Thymus (tissue), 11 donors: ENCODE results near the gene PLEKHA6. TPM values are rescaled to one million over a fixed set of nuclear protein-coding genes. Genes with fewer than 3 reads are reported as not detected.

ENCODE experiments used
- DNase-seq, 9 donors: peaks; one replicate each; pipeline ENCODE4 v3.0.0-alpha.2; 2013; ENCODE audit warnings: low spot score in 9 of 9, low read depth in 6 of 9, missing footprints in 1 of 9
- H3K27ac ChIP-seq, 2 donors: one replicate each; pipeline ENCODE4 v1.5.1; 2013; ENCODE audit warnings: control low read depth in 1 of 2, low read depth in 1 of 2, low read length in 1 of 2, mild to moderate bottlenecking in 1 of 2, moderate library complexity in 1 of 2
- H3K27me3 ChIP-seq, 2 donors: one replicate each; pipeline ENCODE4 v1.5.1; 2013; ENCODE audit warnings: low read length in 1 of 2; ENCODE audit not compliant: control insufficient read depth in 2 of 2, insufficient read depth in 1 of 2
- H3K36me3 ChIP-seq, 2 donors: one replicate each; pipeline ENCODE4 v1.5.1; 2013; ENCODE audit warnings: low read length in 1 of 2, mild to moderate bottlenecking in 1 of 2, moderate library complexity in 1 of 2; ENCODE audit not compliant: control insufficient read depth in 2 of 2, insufficient read depth in 2 of 2
- H3K4me1 ChIP-seq, 2 donors: one replicate each; pipeline ENCODE4 v1.5.1; 2013; ENCODE audit warnings: low read length in 2 of 2; ENCODE audit not compliant: control insufficient read depth in 2 of 2, insufficient read depth in 2 of 2
- H3K4me3 ChIP-seq, 2 donors: one replicate each; pipeline ENCODE4 v1.5.1; 2013; ENCODE audit warnings: low read length in 2 of 2, control low read depth in 1 of 2, mild to moderate bottlenecking in 1 of 2
- H3K9me3 ChIP-seq, 2 donors: one replicate each; pipeline ENCODE4 v1.5.1; 2013; ENCODE audit warnings: low read length in 1 of 2, mild to moderate bottlenecking in 1 of 2; ENCODE audit not compliant: control insufficient read depth in 2 of 2, insufficient read depth in 1 of 2
- WGBS: extraction: QIAGEN DNeasy Blood & Tissue Kit; methylation state at CpG from one replicate; pipeline ENCODE4 v1.1.7; 2013; 5-methylcytosine and 5-hydroxymethylcytosine counted together
- polyA plus RNA-seq: library from polyadenylated mRNA; stranded (reverse); fragments of 200-250 nt; gene quantifications from one replicate; pipeline ENCODE4 v1.2.3, GENCODE V29; 2013
- total RNA-seq: library from RNA; stranded (reverse); fragments of 120-200 nt; gene quantifications from one replicate; pipeline ENCODE4 v1.2.4, GENCODE V29; 2013
- donor health status: healthy.

The PLEKHA6 gene
- total and polyA plus RNA-seq, 2 donors: 0.47 to 1.4 TPM

- no peak for DNase-seq
- Histone ChIP-seq H3K36me3 (no peaks in the 10 kb centered on the region), H3K27ac (no peak overlapping the region), H3K4me1 (peaks cover 10 to 25% of the 10 kb centered on the region in 2 donors), H3K4me3 (no peak overlapping the region), H3K27me3 (peaks cover 0 to 2% of the 10 kb centered on the region in 2 donors), H3K9me3 (no peaks in the 10 kb centered on the region)
- 93% methylated on average over 9 of the region's 9 CpGs for WGBS
Observed at GRCh38 chr1:204283711-204284651, 75.7 kb downstream of the PLEKHA6 start.

GRCh38 chr1:204282761-204283221, 76.9 kb downstream of the PLEKHA6 start:
- Histone ChIP-seq H3K27me3 (no peaks in the 10 kb centered on the region), H3K4me3 (no peak overlapping the region), H3K36me3 (no peaks in the 10 kb centered on the region), H3K27ac (no peak overlapping the region), H3K9me3 (no peaks in the 10 kb centered on the region), H3K4me1 (peaks cover 10 to 21% of the 10 kb centered on the region in 2 donors)
- 93% methylated on average over 11 of the region's 11 CpGs for WGBS
- no peak for DNase-seq

- Histone ChIP-seq H3K9me3 (no peaks in the 10 kb centered on the region), H3K36me3 (no peaks in the 10 kb centered on the region), H3K27ac (no peak overlapping the region), H3K4me1 (no peaks in the 10 kb centered on the region), H3K27me3 (peaks cover 0 to 8% of the 10 kb centered on the region in 2 donors), H3K4me3 (no peak overlapping the region)
- DNase-seq: no peak
- WGBS: 95% methylated on average over 5 of the region's 5 CpGs
Observed at GRCh38 chr1:204280099-204280961, 79.4 kb downstream of the PLEKHA6 start.

- Histone ChIP-seq H3K27ac (no peak overlapping the region), H3K4me1 (no peaks in the 10 kb centered on the region), H3K9me3 (no peaks in the 10 kb centered on the region), H3K4me3 (no peak overlapping the region), H3K36me3 (no peaks in the 10 kb centered on the region), H3K27me3 (peaks cover 0 to 8% of the 10 kb centered on the region in 2 donors)
- 35% methylated on average over 4 of the region's 4 CpGs for WGBS
- no peak for DNase-seq
Observed at GRCh38 chr1:204278958-204279357, 80.8 kb downstream of the PLEKHA6 start.

- Histone ChIP-seq H3K27me3 (peaks cover 0 to 8% of the 10 kb centered on the region in 2 donors), H3K27ac (no peak overlapping the region), H3K4me3 (no peak overlapping the region), H3K36me3 (no peaks in the 10 kb centered on the region), H3K4me1 (no peaks in the 10 kb centered on the region), H3K9me3 (no peaks in the 10 kb centered on the region)
- 78% methylated on average over 4 of the region's 4 CpGs for WGBS
- no peak for DNase-seq
Observed at GRCh38 chr1:204278251-204278650, 81.5 kb downstream of the PLEKHA6 start.

GRCh38 chr1:204277563-204278219, 82.0 kb downstream of the PLEKHA6 start:
- Histone ChIP-seq H3K27me3 (peaks cover 0 to 8% of the 10 kb centered on the region in 2 donors), H3K9me3 (no peaks in the 10 kb centered on the region), H3K4me3 (no peak overlapping the region), H3K27ac (no peak overlapping the region), H3K36me3 (no peaks in the 10 kb centered on the region), H3K4me1 (no peaks in the 10 kb centered on the region)
- 96% methylated on average over 14 of the region's 14 CpGs for WGBS
- no peak for DNase-seq

- peaks cover 0 to 8% of the 10 kb centered on the region in 2 donors for H3K27me3 ChIP-seq
- H3K4me3 ChIP-seq: no peak overlapping the region
- whole genome bisulfite sequencing: 94% methylated on average over 9 of the region's 9 CpGs
- H3K4me1 ChIP-seq: no peaks in the 10 kb centered on the region
- no peak for DNase-seq
- H3K9me3 ChIP-seq: no peaks in the 10 kb centered on the region
- no peak overlapping the region for H3K27ac ChIP-seq
- no peaks in the 10 kb centered on the region for H3K36me3 ChIP-seq
Observed at GRCh38 chr1:204275695-204276370, 83.9 kb downstream of the PLEKHA6 start.

GRCh38 chr1:204274446-204274845, 85.3 kb downstream of the PLEKHA6 start:
- Histone ChIP-seq H3K4me3 (no peak overlapping the region), H3K9me3 (no peaks in the 10 kb centered on the region), H3K4me1 (no peaks in the 10 kb centered on the region), H3K36me3 (no peaks in the 10 kb centered on the region), H3K27ac (no peak overlapping the region), H3K27me3 (peaks cover 0 to 8% of the 10 kb centered on the region in 2 donors)
- WGBS: 68% methylated on average over 2 of the region's 2 CpGs
- DNase-seq: no peak
